MG63 (cell line): ENCODE measurements around the gene PLOD2. TPM values are rescaled to one million over a fixed set of nuclear protein-coding genes. Genes with fewer than 3 reads are reported as not detected.

Experiments
- DNase-seq: peaks from one replicate; pipeline ENCODE4 v3.0.0-alpha.2; 2020
- H3K27me3 ChIP-seq: fragments of 250-450 bp; sonication (Bioruptor Pico); 2 replicates; pipeline ENCODE4 v1.5.1; 2020; ENCODE audit warnings: mild to moderate bottlenecking, moderate library complexity
- H3K36me3 ChIP-seq: fragments of 250-450 bp; sonication (Bioruptor Pico); 2 replicates; pipeline ENCODE4 v1.5.1; 2020; ENCODE audit warnings: mild to moderate bottlenecking, moderate library complexity
- H3K4me3 ChIP-seq: fragments of 250-450 bp; sonication (Bioruptor Pico); 2 replicates; pipeline ENCODE4 v1.5.1; 2020; ENCODE audit warnings: mild to moderate bottlenecking, moderate library complexity
- H3K9me3 ChIP-seq: fragments of 250-450 bp; sonication (Bioruptor Pico); 2 replicates; pipeline ENCODE4 v1.5.1; 2020; ENCODE audit warnings: mild to moderate bottlenecking, moderate library complexity
- total RNA-seq: library from RNA; depleted of rRNA; stranded (reverse); fragments of >200 nt; shearing (Covaris generic); gene quantifications from 2 replicates; pipeline ENCODE4 v1.2.3, GENCODE V29; 2014; ENCODE audit warnings: low replicate concordance

Gene PLOD2
- total RNA-seq, 1 experiment from 2014 or later: 228 TPM

DNA sequence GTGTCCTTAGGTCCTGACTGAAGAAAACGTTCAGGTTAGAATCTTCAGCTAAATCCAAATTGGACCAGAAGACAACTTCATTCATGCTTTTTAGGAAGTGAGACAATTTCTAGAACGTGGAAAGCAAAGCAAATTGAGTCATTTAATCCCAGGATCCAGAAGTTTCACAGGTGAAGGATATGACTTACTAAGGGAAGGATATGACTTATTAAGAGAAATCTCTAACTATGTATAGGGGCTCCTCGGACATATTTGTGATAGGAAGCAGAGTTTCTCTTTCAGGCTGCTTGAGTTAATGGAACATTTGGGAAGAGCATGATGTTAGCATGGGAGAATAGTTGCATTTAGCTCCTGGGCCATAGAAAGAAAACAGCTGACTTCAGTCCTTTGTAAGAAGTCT lies 16.1 kb upstream of the PLOD2 start:
- Histone ChIP-seq H3K4me3 (no peak overlapping the region), H3K9me3 (no peaks in the 10 kb centered on the region), H3K27me3 (no peaks in the 10 kb centered on the region), H3K36me3 (no peaks in the 10 kb centered on the region; the same call in 1 of the 2 replicates)
- no peak for DNase-seq

DNA sequence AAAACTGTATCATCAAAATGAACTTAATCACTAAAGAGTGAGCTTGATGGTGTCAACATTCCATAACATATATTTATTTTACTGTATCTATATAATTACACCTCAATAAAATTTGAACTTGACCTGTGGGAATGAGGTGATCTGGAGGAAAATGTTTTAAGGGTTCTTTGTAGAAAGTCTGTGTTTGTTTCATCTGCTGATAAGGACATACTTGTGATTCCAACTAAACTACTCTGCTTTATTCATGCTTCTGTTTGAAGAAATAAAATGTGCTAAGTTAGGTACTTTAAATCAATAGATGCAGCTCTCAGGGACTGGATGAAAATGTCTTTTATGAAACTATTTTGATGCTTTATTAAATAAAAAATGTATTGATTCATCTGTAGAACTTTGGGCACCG lies 11.6 kb upstream of the PLOD2 start:
- Histone ChIP-seq H3K4me3 (no peak overlapping the region), H3K9me3 (peaks cover 2% of the 10 kb centered on the region; the same call in 1 of the 2 replicates), H3K36me3 (peaks cover 3% of the 10 kb centered on the region; the same call in 1 of the 2 replicates), H3K27me3 (no peaks in the 10 kb centered on the region)
- no peak for DNase-seq

DNA sequence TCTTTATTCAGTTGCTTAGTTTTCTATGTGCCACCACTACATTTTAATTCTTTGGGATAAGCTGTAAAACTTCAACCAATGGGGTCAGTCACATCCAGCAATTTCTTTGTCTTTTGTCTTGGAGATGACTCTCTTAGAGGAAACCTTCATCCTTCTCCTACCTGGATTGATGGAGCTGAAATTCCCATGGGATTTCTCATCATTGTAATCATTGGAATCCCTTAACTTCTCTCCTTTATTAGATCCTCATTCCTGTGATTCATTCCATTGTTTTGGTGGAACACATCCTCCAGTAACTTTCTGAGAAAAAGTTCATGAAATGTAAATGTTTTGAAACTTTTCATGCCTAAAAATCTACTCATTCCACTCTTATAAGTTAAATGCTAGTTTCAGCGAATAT lies 9.6 kb upstream of the PLOD2 start:
- Histone ChIP-seq H3K27me3 (no peaks in the 10 kb centered on the region), H3K36me3 (peaks cover 3% of the 10 kb centered on the region; the same call in 1 of the 2 replicates), H3K4me3 (no peak overlapping the region), H3K9me3 (peaks cover 2% of the 10 kb centered on the region; the same call in 1 of the 2 replicates)
- DNase-seq: no peak

DNA sequence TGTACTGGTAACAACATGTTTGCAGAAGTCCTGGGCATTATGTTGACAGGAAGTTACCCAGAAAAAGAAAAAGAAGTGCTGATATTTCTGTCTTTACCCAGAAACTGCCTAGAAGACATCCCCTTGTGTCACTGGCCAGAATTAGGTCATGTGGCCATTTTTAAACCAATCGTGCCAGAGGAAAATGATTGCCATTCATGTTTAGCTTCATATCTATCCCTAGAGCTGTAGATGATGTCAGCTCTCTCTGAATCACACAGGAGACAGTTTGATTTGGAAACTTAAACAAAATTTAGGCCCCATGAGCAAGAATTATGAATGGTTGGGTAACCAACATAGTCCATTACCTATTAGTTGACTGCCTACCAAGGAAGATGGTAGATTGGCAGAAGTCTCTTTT lies 8.9 kb upstream of the PLOD2 start:
- no peaks in the 10 kb centered on the region for H3K27me3 ChIP-seq
- peaks cover 2% of the 10 kb centered on the region; the same call in 1 of the 2 replicates for H3K9me3 ChIP-seq
- no peak for DNase-seq
- H3K36me3 ChIP-seq: peaks cover 3% of the 10 kb centered on the region; the same call in 1 of the 2 replicates
- no peak overlapping the region for H3K4me3 ChIP-seq

DNA sequence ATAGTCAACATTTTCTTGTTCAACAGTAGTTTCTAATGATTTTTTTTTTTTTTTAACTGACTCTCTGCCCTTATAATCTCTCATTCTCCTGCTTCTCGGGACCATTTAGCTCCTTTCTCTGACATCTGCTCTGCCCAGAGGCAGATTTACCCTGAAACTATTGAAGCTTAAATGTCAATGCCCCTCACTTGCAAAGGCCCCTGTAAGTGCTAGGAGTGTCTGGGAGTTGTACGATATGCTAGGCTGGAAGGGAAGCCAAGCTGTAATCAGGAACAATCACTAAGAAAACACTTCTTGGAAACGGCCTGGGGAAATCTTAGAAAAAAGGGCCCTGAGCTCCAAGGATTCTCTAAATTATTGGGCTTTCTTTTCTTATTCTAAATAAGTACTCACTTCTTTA lies 5.8 kb upstream of the PLOD2 start:
- H3K9me3 ChIP-seq: peaks cover 2% of the 10 kb centered on the region; the same call in 1 of the 2 replicates
- 0 out of 2 replicates have a peak, but pooled peaks cover 3% of the 10 kb centered on the region for H3K36me3 ChIP-seq
- DNase-seq: peak; percentile 39
- no peaks in the 10 kb centered on the region for H3K27me3 ChIP-seq
- H3K4me3 ChIP-seq: no peak overlapping the region

DNA sequence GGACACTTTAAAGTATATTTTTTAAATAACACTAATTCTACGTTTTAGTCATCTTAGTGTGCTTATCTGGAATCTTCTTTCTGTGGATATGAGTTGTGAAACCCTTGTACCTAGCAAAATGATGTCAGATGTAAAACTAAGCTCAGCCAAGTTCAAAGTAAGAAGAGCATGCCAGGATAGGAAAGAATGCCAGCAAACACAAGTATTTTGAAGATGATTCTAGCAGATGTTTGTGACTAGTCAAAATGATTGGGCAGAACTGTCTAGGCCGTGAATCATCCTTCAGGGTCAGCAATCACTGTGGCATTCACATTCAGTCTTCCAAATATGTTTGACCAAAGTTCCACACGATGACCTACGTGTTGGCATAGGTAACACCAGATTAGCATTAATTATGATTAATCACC lies 5.4 kb upstream of the PLOD2 start:
- peak; percentile 86 for DNase-seq
- Histone ChIP-seq H3K27me3 (no peaks in the 10 kb centered on the region), H3K36me3 (0 out of 2 replicates have a peak, but pooled peaks cover 3% of the 10 kb centered on the region), H3K4me3 (no peak overlapping the region), H3K9me3 (peaks cover 2% of the 10 kb centered on the region; the same call in 1 of the 2 replicates)

DNA sequence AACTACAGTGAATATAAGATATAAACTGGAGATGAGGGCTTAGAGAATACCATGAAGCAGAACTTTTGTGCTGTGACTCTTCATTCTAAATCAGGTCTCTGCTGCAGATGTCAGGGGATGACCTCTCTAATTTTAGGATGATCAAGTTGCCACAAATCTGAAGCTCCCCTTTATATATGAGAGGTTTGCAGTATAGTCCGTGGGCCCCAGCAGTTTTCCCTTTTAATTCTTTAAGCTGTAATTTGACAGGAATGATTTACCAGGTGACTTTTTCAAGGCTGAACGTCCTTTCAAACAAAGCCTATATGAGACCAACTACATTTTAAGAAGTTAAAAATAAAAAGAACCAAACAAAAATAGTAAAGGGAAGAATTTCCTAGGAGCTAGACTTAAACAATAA lies 4.9 kb upstream of the PLOD2 start:
- Histone ChIP-seq H3K4me3 (no peak overlapping the region), H3K9me3 (peaks cover under 1% of the 10 kb centered on the region; the same call in 1 of the 2 replicates), H3K27me3 (no peaks in the 10 kb centered on the region), H3K36me3 (0 out of 2 replicates have a peak, but pooled peaks cover 3% of the 10 kb centered on the region)
- no peak for DNase-seq

DNA sequence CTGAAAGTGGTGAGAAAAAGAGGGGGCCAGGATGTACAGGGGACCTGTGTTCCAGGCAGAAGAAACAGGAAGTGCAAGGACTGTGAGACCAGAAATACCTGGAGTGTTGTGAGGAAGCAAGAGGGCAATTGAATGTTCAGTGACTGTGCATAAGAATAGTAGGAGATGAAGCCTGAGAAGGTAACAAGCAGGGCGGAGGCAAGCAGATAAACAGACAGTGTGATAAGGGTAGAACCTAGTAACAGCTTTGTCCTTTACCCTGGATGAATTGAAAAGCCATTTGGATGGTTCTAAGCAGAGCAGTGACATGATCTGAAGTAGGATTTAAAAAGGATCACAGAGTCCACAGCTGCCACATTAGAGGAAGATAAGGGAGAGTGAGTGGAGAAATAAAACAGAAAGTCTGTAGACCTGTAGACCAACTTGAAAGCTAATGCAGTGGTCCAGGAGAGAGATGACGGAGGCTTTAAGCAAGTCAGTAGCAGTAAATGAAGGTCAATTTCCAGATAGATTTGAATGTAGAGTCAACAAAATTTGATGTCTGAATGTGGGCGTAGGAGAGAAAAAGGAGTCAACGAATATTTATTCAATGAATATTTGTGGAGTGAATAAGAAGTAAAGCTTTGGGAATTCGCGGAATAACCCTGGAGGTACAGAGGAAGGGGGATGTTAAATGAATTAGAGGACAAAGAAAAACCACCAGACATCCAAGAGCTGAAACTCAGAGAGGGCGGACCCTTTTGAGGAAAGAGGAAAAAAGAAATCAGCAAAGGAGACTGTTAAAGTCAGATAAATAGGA lies 4.2 kb upstream of the PLOD2 start:
- H3K4me3 ChIP-seq: no peak overlapping the region

DNA sequence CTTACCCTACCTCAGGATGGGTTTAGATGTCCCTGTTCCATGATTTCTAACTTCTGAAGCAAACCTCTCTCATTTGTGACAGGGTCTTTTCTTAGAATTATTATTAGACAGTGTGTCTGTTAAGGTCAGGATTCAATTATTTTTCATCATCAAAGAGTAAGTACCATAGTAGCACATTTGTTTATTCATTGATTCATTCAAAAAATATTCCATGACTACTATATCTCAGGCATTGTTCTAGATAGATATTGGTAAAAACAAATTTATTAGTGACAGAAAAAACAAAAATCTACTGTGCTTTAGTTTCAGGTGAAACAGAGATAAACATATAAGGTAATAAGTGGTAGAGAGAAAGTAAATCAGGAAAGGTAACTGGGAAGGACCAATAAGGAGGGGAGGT lies 3.5 kb upstream of the PLOD2 start:
- no peaks in the 10 kb centered on the region for H3K27me3 ChIP-seq
- H3K9me3 ChIP-seq: no peaks in the 10 kb centered on the region
- H3K4me3 ChIP-seq: no peak overlapping the region
- DNase-seq: no peak
- H3K36me3 ChIP-seq: peaks cover 9% of the 10 kb centered on the region

More for the DNA sequence above, 4.2 kb upstream of the PLOD2 start:
- no peaks in the 10 kb centered on the region for H3K27me3 ChIP-seq
- 0 out of 2 replicates have a peak, but pooled peaks cover 3% of the 10 kb centered on the region for H3K36me3 ChIP-seq
- no peaks in the 10 kb centered on the region for H3K9me3 ChIP-seq
- no peak for DNase-seq

DNA sequence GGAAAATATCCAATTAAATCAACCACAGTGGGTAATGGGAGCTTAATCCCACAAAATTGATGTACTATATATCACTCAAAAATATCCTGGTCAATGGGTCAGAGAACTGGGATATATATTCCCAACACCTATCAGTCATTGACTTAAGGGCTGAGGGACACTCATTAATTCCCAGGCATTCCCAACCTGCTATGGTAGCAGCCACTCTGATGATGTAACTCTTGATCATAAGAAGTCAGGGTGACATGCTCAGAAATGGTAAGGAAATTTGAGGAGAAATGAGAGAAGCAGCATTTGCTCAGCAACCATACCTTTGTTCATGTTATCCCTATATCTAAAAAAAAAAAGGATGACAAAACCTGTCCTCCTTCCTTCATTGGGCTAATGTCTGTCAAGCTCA lies 3.1 kb upstream of the PLOD2 start:
- H3K9me3 ChIP-seq: no peaks in the 10 kb centered on the region
- peaks cover 14% of the 10 kb centered on the region for H3K36me3 ChIP-seq
- H3K4me3 ChIP-seq: no peak overlapping the region
- no peaks in the 10 kb centered on the region for H3K27me3 ChIP-seq
- no peak for DNase-seq

DNA sequence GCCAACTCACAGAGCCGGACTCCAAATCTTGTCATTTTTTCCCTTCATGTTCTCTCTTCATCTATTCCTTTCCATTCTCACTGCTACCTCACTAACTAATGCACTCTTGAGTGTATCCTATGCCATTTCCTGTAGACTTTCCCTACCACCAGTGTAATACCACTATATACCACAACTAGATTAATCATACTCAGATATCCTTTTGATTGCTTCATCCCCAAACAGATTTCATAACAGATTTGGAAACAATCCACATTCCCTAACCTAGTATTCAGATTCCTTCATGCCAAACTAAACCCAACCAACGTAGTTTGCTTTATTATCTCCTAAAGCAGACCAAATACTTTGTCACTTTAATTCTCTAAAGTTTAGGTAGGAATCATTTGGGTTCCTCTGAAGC lies 2.6 kb upstream of the PLOD2 start:
- no peak overlapping the region for H3K4me3 ChIP-seq
- H3K9me3 ChIP-seq: no peaks in the 10 kb centered on the region
- DNase-seq: no peak
- peaks cover 19% of the 10 kb centered on the region for H3K36me3 ChIP-seq
- no peaks in the 10 kb centered on the region for H3K27me3 ChIP-seq

DNA sequence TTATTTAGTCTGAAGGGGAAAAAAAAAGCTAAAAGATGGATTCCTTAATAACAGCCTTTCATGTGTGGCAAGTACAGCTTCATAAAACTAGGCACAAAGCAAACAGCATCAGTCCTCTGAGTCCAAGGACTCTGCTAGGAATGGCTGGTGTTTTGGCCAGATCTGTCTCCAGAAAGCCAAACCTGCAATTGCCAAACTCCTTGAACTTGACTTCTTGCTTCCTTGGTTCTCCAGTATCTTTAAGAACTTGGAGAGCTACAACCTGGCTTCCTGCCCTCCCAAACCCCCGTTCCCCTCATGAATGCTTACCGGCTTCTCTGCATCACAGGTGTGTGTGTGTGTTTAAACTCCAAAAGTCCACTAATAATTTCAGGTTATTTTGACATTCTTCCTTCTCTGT lies 1.6 kb upstream of the PLOD2 start:
- Histone ChIP-seq H3K27me3 (no peaks in the 10 kb centered on the region), H3K9me3 (no peaks in the 10 kb centered on the region), H3K4me3 (peak overlapping the region; percentile 87), H3K36me3 (peaks cover 29% of the 10 kb centered on the region)
- peak; percentile 35 for DNase-seq

DNA sequence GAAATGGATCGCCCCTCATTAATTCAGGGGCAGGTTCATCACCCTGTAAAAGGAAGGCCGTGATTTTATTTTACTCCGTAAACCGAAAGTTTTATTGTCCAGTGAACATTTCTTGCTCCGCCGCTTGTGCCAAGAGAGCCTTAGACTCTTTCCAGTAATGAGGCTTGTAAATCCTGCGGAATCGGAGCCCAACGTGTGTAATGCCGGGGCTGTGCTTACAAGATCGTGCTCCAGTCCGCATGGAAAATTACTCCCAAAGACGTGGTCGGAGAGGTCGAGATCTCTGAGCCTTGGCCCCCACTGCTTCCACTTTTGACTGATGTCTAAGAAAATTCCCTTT lies 649 bp upstream of the PLOD2 start:
- H3K4me3 ChIP-seq: peak overlapping the region; percentile 87
- H3K9me3 ChIP-seq: no peaks in the 10 kb centered on the region
- peaks cover 37% of the 10 kb centered on the region for H3K36me3 ChIP-seq
- no peaks in the 10 kb centered on the region for H3K27me3 ChIP-seq
- peak; percentile 68 for DNase-seq

DNA sequence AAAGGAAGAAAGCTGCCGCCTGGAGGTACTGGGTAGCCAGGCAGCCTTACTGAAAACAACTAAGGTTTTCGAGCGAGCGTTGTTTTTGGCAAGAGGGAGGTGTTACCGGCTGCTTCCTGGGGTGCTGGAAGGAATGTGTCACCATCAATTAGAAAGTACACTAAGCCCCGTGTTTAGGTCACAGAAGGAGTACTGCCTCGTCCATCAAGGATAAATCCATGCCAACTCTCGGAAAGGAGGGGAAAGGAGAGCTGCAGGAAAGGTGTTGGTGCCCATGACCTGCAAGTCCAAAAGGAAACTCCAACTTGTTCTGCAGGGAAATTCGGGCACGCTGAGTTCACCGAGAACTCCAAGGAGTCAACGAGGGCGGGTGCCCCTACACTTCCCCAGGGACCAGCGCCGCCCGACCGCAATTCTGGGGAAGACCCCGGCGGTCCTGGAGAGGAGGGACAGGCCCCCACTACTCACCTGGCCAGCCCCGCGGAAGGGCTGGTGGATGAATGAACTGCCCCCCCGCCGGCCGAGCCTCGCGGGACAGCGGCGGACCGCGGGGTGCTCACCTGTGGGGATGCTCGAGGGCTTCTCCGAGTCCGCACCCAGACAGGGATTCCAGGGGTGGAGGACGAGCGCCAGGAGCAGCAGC lies 542 bp downstream of the PLOD2 start:
- Histone ChIP-seq H3K9me3 (no peaks in the 10 kb centered on the region), H3K36me3 (peaks cover 48% of the 10 kb centered on the region), H3K4me3 (peak overlapping the region; percentile 87), H3K27me3 (no peaks in the 10 kb centered on the region)
- peak; percentile 89 for DNase-seq

DNA sequence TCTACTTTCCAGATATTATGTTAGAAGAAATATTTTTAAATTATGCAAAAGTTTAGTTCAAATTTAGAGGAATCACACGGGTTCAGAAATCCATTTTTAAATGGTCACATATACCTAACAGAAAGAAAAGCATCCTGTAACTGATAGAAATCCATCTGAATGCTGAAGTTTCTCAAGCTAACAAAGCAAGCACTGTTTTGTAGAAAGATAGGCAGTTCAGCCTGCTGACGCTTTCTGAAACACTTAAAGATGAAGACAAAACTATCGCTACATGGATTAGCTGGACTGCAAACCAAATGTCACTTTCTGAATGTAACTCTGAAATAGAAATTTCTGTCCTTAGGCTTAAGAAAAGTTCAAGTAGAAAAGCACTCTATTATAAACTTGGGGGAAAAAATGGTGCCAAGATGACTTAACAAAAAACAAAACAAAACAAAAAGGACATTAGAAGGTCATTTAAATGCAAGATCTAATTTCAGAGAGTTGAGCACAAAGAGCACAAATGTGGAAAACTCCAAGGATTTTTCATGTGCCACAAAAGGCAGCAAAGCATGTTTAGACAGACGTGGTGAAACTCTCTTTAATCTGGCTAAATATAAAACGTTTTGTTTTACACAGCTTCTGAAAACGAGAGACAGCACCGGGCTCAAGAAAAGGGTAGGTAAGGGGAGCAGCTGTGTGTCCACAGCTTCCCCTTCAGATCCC lies 1.2 kb downstream of the PLOD2 start:
- Histone ChIP-seq H3K9me3 (no peaks in the 10 kb centered on the region), H3K27me3 (no peaks in the 10 kb centered on the region), H3K4me3 (peak overlapping the region; percentile 87), H3K36me3 (peaks cover 50% of the 10 kb centered on the region)
- DNase-seq: no peak

DNA sequence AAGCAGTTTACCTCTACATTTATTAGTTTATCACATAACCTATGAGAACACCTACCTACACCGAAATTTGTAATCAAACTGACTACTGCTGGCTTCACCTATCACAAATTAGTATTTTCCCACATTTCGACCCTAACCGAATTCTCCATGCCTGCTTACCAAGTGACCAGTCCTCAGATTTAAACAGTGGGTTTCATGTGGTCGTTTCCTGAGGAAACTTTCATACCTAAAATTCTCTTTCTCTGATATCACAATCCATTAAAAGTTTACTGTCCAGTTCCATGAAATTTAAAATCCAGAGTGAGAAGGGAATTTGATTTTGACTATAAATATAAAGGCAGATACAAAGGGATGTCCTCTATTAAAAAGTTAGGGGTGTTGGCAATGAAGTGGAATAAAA lies 1.9 kb downstream of the PLOD2 start:
- DNase-seq: no peak

More for the DNA sequence above, 1.9 kb downstream of the PLOD2 start:
- H3K27me3 ChIP-seq: no peaks in the 10 kb centered on the region
- peaks cover 56% of the 10 kb centered on the region for H3K36me3 ChIP-seq
- H3K4me3 ChIP-seq: peak overlapping the region; percentile 87
- no peaks in the 10 kb centered on the region for H3K9me3 ChIP-seq
